DMS 273 treated with DMSO at 0.1 percent for 48 hours (cell line): ENCODE data around the gene PCGF1.
"Not testable (repeated sequence)": the region's sequence is repeated elsewhere in the genome, so short reads cannot be mapped to it uniquely, and the experiment has no call there.

ENCODE experiments used
- DNase-seq: peaks from one replicate; lab custom pipeline; 2025; lab: John Stamatoyannopoulos, UW

The PCGF1 gene

DNA sequence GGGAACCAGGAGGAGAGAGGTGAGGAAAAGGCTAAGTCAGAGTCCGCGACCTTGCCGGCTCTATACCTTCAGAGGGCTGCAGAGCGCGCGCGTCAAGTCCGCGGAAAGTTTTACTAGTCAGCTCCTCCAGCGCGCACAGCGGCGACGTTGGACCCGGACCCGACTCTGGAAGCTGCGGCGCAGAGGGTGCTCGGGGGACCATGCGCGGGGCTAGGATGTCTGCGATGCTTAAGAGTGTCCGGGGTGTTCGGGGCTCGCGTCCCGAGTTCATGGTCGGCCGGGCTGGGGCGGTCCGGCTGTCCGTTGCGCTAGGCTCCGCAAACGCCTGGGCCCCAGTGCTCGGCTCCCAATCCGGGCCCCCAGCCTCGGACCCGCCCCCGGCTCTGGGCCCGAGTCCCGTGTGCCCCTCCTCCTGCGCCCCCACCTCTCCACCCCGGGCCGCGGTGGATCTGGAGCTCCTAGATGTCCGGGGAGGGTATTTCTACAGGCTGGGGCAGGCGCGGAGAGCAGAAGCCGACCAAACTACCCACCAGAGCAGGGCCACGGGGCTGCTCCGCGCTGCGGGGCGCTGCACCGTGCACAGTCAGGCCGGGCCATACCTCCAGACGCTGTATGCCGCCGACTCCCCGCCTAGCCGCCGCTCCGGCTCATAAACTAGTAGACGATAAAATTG lies 8.1 kb downstream of the PCGF1 start, which contains the start of gene LBX2:
Gene LBX2 (minus strand): TSS at position 337 of the 673 bp plus-strand sequence. CDS start 66 bp downstream, at position 271.
- no peak for DNase-seq

- no peak for DNase-seq
These were observed 8.8 kb downstream of the PCGF1 start for GRCh38 chr2:74498500-74499266.

GRCh38 chr2:74497777-74498499 lies 9.6 kb downstream of the PCGF1 start:
- no peak for DNase-seq

- no peak for DNase-seq
These were observed 10.3 kb downstream of the PCGF1 start for GRCh38 chr2:74496997-74497776.

- no peak for DNase-seq
These were observed 12.1 kb downstream of the PCGF1 start for GRCh38 chr2:74495440-74495839.

- no peak for DNase-seq
These were observed 13.9 kb downstream of the PCGF1 start for GRCh38 chr2:74493546-74493945.

DNA sequence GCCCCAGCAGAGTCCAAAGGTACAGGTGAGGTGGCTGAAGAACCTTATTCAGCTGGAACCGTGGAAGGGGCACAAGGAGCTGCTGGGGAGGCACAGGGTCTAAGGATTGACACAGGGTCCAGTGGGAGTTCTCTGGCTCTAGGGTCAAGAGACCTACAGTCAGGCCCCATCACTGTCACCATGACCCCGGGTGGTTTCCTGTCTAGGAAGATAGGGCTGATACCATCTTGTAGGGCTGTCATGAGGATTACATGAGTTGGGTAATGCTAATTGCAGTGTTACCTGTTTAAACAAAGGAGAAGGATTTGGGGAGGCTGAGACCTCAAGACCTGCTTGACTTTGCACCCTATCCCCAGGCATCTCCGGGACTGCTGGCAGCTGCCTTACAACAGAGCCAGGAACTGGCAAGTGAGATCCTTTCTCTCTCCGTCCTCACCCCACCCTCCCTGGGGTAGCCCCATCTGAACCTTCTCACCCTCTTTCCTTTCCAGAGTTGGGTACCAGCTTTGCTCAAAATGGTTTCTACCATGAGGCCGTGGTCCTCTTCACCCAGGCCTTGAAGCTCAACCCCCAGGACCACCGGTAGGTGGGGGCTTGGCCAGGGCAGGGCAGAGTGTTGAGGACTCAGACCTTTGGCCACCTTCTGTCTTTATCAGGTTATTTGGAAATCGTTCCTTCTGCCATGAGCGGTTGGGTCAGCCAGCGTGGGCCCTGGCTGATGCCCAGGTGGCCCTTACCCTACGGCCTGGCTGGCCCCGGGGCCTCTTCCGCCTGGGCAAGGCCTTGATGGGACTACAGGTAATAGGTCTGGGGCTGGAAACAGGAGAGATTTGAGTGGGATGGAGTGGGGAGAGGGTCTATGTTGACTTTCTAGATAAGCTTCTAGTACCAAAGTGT lies 15.6 kb downstream of the PCGF1 start:
- no peak for DNase-seq

GRCh38 chr2:74489906-74490305 lies 17.6 kb downstream of the PCGF1 start:
- DNase-seq, result no peak

DNA sequence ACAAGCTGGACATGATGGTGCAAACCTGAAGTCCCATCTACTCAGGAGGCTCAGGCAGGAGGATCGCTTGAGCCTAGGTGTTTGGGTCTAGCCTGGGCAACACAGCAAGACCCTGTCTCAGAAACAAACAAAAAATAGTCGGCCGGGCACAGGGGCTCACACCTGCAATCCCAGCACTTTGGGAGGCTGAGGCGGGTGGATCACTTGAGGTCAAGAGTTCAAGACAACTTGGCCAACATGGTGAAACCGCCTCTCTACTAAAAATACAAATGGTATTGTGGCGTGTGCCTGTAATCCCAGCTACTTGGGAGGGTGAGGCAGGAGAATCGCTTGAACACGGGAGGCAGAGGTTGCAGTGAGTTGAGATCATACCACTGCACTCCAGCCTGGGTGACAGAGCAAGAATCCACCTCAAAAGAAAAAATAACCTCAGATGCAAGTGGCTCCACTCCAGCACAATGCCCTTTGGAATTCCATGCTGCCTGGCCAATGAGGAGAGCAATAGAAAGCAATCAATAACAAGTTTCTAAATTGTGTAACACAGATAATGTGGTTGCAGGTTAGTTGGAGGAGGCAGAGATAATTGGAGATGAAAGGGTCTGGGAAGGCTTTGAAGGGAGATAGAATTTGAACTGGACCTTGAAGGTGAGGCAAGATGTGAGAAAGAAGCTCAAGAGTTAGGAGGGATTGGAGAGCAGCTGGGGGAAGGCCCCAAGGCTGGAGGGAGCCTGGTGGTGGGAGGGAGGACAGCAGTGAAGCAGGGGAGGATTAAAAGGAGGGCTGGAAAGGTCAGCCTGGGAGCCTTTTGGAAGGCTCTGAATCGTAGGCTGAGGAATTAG lies 18.6 kb downstream of the PCGF1 start:
- no peak for DNase-seq

DNA sequence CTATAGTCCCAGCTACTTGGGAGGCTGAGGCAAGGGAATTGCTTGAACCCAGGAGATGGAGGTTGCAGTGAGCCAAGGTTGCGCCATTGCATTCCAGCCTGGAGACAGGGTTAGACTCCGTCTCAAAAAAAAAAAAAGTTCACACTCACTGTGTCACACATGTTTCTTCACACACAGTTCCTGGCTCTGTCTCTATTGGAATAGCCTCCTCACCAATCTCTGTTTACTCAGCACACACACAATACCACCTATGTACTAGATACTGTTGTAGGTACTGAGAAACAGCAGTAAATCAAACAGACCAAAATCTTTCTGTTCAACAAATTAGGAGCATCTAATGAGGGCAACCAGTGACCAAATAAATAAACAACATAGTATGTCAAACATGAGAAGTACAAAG lies 21.4 kb downstream of the PCGF1 start:
- DNase-seq, result no peak

DNA sequence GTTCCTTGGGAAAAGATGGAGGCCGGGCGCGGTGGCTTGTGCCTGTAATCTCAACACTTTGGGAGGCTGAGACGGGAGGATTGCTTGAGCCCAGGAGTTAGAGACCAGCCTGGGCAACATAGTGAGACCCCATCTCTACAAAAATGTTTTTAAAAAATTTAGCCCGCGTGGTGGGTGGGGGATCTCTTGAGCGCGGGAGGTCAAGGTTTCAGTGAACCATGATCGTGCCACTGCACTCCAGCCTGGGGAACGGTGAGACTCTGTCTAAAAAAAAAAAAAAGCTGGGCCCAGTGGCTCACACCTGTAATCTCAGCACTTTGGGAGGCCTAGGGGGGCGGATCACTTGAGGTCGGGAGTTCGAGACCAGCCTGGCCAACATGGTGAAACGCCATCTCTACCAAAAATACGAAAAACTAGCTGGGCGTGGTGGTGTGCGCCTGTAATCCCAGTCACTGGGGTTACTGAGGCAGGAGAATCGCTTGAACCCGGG lies 23.8 kb downstream of the PCGF1 start:
- DNase-seq, result not testable (repeated sequence)

GRCh38 chr2:74482801-74483674 lies 24.5 kb downstream of the PCGF1 start, which contains the start of the genes CCDC142 and TTC31:
CCDC142 (minus strand) TSS chr2:74482998; CDS start chr2:74482837, 161 bp downstream.
TTC31 (plus strand) TSS chr2:74483081; CDS start chr2:74483096, 15 bp downstream.
- DNase-seq, result peak; percentile 94

DNA sequence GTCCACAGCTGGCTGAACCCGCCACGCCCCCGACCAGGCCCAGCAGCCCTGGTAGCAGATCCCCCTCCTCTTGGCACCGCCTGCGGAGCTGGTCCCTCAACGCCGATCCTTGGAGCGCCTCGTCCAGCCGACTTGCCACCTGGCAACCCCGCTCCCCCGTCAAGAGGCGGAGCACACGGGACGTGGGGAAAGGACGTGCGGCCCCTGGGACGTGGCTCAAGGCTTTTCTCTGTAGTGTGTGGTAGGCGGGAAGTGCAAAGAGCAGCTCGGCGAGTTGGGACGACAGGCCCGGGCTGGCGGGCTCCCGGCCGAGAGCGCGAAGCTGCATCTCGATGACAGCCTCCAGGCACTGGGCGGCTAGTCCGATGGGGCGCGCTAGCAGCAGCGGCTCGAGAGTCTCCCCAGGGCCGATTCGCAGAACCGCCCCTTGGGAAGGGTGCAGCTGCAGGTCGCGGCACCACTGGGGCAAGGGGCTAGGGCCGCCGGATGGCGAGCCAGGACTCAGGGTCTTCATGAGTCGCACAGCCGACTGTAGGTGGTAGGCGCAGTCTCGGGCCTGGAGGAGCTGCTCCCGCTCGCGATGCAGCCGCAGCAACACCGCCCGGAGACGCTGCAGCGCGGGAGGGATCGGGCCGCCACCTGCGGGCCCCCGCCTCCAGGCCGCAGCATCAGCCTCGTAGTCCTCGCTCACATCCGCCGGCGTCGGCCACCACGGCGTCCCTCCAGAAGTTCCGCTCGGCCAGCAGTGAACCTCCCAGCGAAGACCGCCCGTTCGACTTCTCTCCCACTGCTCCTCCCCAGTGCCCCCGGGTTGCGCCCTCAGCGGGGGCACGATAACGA lies 25.3 kb downstream of the PCGF1 start:
- DNase-seq, result no peak

- DNase-seq, result no peak
These were observed 26.1 kb downstream of the PCGF1 start for GRCh38 chr2:74481431-74481830.

- DNase-seq, result no peak
These were observed 32.6 kb downstream of the PCGF1 start for GRCh38 chr2:74474899-74475298.

DNA sequence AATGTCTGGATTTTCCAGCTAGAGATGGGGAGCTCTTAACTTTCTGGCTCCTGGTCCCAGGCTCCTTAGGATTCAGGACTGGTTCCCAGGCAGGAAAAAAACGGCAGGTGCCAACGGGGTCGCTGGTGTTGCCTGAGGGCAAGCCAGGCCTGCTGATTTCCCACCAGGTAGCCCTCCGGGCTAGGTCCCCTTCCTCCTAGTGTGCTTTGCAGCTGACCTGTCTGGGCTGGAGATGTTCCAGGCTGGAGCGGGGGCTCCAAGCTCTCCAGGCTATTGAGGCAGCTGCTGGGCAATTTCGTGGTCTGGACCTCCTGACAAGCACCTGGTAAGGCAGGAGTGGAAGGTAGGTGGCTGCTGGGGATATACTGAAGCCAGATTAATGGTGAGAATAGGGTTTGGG lies 33.0 kb downstream of the PCGF1 start:
- DNase-seq, result no peak

DNA sequence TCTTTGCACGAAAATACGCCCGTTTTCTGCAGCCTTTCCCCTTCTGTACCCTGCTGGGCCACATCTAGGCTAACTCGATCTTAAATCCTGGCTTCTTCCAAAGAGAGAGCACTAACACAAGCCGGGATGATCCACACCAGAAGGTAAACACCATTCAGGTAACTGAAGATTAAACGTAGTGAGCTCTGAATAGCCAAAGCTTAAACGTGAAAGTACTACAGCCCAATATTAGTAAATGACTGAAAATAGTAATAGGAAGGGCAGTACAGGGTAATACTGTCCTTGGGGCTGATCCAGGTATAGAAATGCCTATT lies 34.6 kb downstream of the PCGF1 start:
- DNase-seq, result no peak
